SK-N-SH treated with all-trans-retinoic acid at 6 μM for 48 hours (cell line): ENCODE data around the gene FLRT2.

ENCODE experiments used
- ESRRG ChIP-seq: fragments of 250-450 bp; sonication (Bioruptor Pico); IDR thresholded peaks from 2 replicates; pipeline ENCODE4 v1.6.1; 2021; ENCODE audit warnings: mild to moderate bottlenecking
- OSR1 ChIP-seq: fragments of 250-450 bp; sonication (Bioruptor Pico); IDR thresholded peaks from 2 replicates; pipeline ENCODE4 v1.8.0; 2022; ENCODE audit warnings: moderate library complexity, mild to moderate bottlenecking, inconsistent platforms
- PATZ1 ChIP-seq: fragments of 250-450 bp; sonication (Bioruptor Pico); IDR thresholded peaks from 2 replicates; pipeline ENCODE4 v1.8.0; 2020; ENCODE audit warnings: mild to moderate bottlenecking, moderate library complexity, borderline replicate concordance
- TCF4 ChIP-seq: fragments of 250-450 bp; sonication (Bioruptor Pico); IDR thresholded peaks from 2 replicates; pipeline ENCODE4 v1.8.0; 2021; ENCODE audit warnings: mild to moderate bottlenecking, moderate library complexity, borderline replicate concordance

- no peak for TF ChIP-seq PATZ1
- no peak for TF ChIP-seq TCF4 (CRISPR knock-in tag)
- TF ChIP-seq ESRRG (CRISPR knock-in tag), result no peak
- TF ChIP-seq OSR1 (CRISPR knock-in tag), result no peak
These were observed 12.7 kb upstream of the FLRT2 start for GRCh38 chr14:85517114-85517688.
